ENCODE data around the gene KIF5A.
A peak's percentile ranks its signal among the peaks of the same experiment; 100 is the strongest.
"Not testable (repeated sequence)": the region's sequence is repeated elsewhere in the genome, so short reads cannot be mapped to it uniquely, and the experiment has no call there.

KIF5A gene

DNA sequence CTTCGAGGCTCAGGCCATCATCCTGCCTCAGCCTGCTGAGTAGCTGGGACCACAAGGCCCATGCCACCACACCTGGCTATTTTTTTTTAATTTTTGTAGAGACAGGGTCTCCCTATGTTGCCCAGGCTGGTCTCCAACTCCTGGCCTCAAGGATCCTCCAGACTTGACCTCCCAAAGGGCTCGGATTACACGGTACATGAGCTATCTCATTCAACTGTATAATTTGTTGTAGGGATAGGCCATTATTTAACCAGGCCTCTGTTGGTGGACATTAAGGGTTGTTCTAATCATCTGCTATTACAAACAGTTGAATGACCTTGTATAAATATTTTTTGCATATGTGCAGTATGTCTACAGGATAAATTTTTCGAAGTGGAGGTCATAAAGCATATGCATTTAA lies 9.0 kb downstream of the KIF5A start:
- DNase-seq (ENCODE audit: low spot score), result no peak

DNA sequence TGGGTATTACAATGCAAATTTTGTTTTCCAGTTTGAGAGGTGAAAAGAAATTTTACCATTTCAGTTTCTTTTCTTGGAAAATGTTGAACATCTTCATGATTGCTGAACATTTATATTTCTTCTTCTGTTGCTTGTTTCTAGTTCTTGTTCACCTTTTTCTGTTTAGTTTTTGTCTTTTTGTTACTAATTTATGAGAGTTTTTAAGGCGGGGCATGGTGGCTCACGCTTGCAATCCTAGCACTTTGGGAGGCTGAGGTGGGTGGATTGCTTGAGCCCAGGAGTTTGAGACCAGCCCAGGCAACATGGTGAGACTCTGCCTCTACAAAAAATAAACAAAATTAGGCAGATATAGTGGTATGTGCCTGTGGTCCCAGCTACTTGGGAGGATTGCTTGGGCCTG lies 10.7 kb downstream of the KIF5A start:
- DNase-seq (ENCODE audit: low spot score), result no peak

DNA sequence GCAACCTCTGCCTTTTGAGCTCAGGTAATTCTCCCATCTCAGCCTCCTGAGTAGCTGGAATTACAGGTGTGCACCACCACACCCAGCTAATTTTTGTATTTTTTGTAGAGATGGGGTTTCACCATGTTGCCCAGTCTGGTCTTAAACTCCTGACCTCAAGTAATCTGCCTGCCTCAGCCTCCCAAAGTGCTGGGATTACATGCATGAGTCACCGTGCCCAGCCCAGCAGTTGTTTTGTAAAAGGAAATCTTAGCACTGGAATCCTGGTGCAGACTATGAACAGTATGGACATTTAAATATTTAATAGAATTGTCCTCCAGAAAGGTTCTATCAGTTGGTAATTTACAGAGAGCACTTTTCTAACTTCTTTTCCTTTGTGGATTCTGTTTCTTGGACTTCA lies 11.3 kb downstream of the KIF5A start:
- not testable (repeated sequence) for DNase-seq (ENCODE audit: low spot score)

DNA sequence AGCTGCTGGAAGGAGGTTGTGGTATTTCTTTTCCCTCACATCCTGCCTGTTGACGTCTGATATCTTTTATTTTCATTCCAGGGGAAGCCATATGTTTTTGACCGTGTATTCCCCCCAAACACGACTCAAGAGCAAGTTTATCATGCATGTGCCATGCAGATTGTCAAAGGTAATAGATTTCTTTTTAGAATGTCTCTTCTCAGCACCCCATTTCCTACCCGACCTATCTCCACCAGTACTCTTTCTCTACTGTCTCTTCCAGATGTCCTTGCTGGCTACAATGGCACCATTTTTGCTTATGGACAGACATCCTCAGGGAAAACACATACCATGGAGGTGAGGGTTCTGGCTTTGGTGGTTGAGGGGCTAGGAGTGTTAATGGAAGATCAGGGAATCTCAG lies 13.5 kb downstream of the KIF5A start:
- no peak for DNase-seq (ENCODE audit: low spot score)

DNA sequence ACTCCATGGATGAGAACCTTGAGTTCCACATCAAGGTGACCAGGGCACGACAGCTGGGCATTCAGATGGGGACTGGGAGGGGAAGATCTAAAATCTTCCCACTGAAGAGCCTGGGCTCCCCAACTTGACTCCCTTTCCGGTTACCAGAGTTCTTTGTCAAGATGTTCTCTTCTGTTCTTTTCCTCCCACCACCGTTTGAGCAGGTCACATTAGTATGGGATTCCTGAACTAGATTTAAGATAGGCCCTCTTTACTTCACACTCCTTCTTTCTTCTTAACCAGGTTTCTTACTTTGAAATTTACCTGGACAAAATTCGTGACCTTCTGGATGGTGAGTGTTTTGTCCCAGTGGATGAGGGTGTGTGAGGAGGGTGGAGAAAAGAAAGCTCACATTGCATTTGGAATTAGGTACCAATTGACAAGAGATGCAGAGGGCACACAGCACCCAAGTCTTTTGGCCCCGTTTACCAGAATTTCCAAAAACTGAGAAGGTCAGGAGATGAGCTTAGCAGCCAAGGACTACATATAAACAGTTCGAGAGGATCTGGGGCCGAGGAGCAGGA lies 14.4 kb downstream of the KIF5A start:
- no peak for DNase-seq (ENCODE audit: low spot score)

DNA sequence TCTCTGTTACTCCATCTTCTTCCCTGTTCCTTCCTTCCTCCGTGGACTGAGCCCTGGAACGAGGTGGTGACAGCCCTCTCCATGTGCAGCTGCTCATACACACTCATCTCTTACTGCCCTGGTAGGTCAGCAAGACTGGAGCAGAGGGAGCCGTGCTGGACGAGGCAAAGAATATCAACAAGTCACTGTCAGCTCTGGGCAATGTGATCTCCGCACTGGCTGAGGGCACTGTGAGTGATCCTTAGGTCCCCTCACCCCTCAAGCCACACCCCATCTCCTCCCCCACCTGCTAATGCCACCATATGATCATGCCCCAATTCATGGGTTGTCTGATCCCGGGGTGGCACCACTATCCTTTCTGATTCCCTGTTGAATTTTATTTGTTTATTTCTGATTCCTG lies 19.0 kb downstream of the KIF5A start:
- no peak for DNase-seq (ENCODE audit: low spot score)

DNA sequence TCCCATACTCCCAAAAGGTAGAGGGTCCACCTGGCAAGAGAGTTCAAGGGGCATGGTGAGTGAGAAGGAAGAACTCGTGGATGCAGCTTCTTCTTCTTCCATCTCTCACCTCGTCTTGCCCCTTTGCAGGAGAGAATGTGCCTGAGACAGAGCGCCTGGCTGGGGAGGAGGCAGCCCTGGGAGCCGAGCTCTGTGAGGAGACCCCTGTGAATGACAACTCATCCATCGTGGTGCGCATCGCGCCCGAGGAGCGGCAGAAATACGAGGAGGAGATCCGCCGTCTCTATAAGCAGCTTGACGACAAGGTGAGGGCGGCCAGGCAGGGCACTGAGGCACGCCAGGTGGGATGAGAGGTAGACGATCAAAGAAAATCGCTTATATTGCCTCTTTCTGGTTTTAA lies 20.0 kb downstream of the KIF5A start:
- no peak for DNase-seq (ENCODE audit: low spot score)

DNA sequence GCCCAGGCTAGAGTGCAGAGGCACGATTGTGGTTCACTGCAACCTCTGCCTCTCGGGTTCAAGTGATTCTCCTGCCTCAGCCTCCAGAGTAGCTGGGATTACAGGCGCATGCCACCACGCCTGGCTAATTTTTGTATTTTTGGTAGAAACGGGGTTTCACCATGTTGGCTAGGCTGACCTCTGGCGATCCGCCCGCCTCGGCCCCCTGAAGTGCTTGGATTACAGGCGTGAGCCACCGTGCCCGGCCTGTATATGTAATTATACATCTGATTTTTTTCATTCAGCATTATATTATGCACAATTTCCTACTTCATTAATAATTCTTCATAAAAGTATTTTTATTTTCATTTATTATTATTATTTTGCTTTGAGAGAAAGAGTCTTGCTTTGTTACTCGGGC lies 20.6 kb downstream of the KIF5A start:
- not testable (repeated sequence) for DNase-seq (ENCODE audit: low spot score)

DNA sequence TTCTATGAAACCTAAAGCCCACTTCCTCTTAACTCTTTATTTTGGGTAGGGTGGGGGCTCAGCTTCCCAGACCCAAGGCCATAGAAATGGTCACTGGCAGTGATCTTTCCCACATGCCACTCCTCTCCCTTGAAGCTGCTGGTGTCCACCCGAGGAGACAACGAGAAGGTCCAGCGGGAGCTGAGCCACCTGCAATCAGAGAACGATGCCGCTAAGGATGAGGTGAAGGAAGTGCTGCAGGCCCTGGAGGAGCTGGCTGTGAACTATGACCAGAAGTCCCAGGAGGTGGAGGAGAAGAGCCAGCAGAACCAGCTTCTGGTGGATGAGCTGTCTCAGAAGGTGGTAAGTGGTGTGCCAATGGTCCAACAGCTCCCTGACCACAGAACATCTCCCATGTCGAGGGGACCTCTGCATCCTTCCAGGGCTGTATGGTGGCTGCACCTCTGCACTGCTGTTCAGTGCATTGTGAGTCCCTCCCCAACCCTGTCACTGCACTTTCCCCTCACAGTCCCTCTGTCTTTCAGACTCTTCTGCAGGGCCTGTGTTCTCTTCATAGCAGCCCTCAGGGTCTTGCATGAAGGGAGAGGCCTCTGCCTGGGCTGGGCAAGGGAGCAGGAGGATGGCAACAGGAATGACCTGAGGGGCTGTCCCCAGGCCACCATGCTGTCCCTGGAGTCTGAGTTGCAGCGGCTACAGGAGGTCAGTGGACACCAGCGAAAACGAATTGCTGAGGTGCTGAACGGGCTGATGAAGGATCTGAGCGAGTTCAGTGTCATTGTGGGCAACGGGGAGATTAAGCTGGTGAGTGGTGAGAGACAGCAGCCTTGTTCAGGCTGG lies 22.3 kb downstream of the KIF5A start:
- no peak for DNase-seq (ENCODE audit: low spot score)

DNA sequence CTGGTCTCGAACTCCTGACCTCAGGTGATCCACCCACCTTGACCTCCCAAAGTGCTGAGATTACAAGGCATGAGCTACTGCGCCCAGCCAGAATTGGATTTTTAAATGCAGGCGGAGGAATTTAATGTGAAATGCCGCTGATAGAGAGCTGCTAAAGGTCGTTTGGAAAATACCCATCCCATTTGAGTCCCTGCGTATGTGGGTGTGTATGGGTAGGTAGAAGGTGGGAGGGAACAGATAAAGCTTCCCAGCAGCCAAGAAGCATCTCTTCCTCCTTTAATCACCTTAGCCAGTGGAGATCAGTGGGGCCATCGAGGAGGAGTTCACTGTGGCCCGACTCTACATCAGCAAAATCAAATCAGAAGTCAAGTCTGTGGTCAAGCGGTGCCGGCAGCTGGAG lies 25.0 kb downstream of the KIF5A start:
- no peak for DNase-seq (ENCODE audit: low spot score)

DNA sequence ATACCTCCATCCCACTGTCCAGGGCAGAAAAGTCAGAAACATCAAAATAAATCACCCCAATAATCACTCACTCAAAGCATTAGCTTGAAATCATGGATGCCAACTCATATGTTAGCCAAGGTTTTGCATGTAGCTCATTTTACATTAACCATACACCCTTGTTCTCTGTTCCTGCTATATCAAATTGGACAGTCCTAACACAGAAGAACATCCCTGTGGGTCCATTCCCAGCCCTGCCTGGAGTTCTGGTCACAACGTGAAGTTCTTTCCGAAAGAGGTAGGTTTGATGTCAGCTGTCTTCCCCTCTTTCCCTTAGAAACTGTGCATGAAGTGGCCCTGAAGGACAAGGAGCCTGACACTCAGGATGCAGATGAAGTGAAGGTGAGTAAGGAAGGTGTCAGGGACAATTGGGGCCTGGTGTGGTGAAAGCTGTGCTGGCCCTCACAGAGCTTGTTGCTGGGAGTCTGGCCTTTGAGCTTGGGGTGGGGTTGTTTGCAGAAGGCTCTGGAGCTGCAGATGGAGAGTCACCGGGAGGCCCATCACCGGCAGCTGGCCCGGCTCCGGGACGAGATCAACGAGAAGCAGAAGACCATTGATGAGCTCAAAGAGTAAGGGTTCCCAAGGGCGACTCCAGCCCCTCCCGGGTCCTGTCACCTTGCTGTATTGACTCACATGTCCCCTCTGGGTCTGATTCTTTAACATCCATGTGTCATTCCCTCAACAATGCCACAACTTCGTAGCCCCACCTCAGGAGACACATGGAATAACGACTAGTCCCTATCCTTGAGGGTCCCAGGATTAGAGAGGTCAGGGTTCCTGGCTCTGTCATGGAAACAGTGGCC lies 26.1 kb downstream of the KIF5A start:
- DNase-seq (ENCODE audit: low spot score), result no peak

DNA sequence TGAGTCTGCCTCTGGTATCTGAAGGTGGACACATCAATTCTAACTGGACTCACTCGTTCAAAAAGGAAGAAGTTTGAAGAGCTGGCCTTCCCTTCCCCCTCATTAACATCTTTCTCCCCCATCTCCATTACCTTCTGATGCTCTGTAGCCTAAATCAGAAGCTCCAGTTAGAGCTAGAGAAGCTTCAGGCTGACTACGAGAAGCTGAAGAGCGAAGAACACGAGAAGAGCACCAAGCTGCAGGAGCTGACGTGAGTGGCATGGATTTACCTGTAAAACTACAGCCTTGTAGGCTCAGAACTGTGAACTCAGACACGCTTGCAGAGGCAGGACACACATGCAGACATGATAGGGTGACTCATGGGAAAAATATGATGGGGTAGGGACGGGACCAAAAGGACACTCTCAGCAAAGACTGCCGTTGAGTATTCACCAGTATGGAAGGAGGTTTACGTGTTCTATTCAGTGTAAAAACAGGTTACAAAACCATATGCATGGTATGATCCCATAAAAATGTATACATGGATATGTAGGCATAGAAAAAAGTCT lies 26.8 kb downstream of the KIF5A start:
- DNase-seq (ENCODE audit: low spot score), result no peak

DNA sequence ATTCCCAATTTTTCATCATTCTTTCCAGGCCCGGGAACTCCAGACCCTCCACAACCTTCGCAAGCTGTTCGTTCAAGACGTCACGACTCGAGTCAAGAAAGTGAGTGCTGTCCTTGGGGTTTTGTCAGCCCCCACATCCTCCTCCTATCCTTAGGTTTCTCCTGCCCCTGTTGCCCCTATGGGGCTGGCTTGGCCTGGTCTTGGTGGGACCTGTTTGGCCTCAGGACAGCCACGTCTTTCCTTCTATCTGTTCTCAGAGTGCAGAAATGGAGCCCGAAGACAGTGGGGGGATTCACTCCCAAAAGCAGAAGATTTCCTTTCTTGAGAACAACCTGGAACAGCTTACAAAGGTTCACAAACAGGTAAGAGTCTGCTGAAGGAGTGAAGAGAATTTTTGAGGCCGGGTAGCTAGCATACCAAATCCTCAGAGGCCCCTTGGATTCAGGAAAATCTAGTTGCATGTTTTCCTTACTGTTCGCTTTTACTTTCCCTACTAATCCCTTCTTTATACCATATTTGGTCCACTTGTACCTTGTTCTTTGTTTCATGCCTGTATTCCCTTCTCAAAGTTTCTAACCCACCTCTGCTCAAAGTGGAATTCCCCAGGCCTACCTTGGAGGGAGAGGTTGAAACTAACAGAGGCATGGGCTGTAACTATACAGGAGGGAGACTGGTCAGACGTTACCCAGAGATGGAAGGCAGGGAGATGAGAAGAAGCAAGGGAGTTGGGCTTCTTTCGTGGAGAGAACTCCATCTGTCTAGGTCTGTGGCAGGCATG lies 28.3 kb downstream of the KIF5A start:
- no peak for DNase-seq (ENCODE audit: low spot score)

DNA sequence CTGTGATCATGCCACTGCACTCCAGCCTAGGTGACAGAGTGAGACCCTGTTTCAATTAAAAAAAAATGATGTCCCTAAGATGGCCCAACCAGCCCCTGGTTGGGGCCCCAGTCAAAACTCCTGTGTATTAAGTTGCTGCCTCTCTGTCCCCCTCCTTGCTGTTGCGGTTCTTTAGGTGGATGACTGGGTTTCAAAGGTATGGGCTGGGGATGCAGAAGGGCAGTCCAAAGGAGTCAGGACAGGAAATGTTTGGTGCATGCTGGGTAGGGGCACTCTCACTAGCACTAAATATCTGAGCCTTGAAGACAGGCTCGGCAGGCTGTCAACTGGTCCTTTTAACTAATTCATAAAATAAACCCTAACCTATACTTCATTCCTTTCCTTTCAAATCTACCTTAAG lies 29.2 kb downstream of the KIF5A start:
- DNase-seq (ENCODE audit: low spot score), result no peak

DNA sequence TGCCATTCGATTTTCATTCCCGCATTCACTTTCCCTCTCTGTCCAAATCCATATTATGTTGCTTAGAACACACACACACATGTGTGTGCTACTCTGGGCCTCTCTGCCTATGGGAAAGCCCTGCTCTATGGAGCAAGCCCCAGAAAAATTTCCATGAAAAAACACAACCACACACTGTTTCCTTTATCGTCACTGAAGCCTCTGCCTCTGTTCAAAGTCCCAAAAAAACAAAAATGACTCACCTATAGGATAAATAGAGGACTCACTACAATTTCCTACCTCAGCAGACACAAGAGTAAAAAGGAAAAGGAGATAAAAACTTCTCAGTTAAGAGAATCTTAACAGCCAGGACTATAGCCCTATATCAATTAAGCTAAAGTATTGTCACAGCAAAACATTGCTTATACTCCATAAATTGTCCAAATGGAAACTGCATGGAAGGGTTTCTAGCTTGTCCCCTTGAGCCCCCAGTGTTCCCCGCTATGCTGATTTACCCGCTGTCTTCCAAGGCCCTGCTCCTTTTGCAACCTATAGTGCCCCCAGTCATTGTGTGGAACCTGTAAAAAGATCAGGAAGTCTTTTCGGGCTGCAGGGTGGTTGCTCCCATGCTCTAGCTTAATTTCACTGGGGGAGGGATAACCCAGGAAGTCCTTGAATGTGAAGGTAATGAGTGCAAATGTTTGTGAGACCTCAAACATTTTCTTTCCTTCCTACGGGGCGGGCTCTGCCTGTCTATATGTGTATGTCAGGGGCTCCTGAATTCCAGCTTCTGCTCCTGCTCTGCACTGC lies 30.0 kb downstream of the KIF5A start:
- DNase-seq (ENCODE audit: low spot score), result no peak

DNA sequence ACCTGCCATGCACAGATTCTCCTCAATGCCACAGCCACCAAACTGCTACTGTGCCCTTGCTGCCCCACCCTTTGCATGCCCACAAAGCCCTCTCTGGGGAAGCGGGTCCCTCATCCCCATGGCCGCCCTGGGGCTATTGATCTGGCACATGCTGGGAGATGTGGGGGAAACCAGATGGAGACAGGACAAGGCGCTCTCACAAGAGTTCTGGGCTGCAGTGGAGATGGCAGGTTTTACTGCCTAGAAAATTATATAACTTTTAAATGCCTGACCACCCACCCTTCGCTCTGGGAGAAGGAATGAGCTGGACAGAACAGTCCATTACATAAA lies 30.6 kb downstream of the KIF5A start:
- no peak for DNase-seq (ENCODE audit: low spot score)

DNA sequence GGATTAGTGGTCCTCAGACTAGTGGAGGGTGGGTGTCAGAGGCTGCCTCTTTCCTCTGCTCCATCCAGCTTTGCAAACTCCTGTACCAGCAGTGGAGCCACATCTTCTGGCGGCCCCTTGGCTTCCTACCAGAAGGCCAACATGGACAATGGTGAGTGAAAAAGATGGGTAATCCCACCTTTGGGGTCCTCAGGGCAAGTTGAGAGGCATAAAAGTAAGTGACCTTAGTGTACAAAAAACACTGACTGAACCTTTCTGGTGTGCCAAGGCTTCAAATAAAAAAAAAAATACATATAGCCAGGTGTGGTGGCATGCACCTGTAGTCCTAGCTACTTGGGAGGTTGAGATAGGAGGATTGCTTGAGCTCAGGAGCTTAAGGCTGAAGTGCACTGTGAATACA lies 32.0 kb downstream of the KIF5A start:
- no peak for DNase-seq (ENCODE audit: low spot score)

DNA sequence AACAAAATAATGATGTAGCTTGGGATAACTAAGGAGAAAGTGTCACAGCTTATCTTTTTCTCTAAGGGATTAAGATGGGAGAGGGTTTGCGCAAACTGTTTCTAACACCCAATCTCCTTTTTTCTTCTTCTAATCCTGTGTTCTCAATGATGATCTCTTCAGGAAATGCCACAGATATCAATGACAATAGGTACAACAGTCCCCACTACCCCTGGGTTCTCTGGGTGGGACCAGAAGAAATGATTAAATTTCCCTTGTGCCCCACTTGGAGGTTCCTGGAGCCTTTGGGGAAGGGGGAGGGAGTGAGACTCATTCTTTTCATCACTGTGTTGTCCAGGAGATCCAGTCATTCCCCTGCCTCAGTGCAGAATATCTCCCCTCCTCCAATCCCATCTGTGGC lies 32.6 kb downstream of the KIF5A start:
- DNase-seq (ENCODE audit: low spot score), result no peak

DNA sequence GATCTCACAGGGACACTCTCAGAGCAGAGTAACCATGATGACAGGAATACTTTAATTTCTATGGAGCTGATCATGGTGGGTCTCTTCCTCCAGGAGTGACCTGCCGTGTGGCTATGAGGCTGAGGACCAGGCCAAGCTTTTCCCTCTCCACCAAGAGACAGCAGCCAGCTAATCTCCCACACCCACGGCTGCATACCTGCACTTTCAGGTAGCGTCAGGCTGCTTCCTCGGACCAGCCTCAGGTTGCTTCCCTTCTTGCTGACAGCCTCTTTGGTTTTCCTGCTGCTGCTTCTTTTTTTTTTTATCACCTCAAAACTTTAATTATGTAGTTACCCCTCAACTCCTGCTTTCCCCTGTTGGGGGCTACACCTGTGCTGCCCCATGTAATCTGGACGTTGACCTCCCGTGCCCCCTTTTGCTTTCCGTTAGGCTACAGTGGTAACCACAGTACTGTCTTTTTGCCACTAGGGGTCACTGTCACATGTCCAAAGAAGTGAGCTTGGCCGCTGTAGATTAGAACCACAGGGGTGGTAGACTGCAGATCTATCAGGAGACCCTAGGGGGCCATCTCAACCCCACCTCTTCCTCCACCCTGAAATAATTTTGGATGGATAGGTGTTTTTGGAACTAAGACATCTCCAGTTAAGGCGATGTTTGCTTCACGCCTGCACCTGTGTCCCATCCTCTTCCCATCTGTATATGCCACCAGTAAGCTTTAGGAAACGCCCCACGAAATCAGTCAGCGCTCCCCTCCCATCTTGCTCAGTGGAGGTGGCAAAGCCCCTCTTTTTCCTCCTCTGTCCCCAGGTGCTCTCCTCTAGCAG lies 33.4 kb downstream of the KIF5A start:
- peak; percentile 85 for DNase-seq (ENCODE audit: low spot score)

DNA sequence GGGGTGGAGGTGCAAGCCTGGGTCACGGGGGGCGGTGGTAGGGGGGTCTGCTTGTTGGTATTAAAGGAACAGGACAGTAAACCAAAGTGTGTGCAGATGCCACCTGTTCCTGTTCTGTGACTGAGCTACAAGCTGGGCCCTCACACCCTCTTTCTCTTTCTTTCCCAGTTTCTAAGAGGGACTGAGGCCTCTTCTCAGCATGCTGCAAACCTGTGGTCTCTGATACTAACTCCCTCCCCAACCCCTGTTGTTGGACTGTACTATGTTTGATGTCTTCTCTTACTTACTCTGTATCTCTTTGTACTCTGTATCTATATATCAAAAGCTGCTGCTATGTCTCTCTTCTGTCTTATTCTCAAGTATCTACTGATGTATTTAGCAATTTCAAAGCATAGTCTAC lies 34.2 kb downstream of the KIF5A start:
- DNase-seq (ENCODE audit: low spot score), result no peak
